Fibroblast of the conjunctiva (primary cell): ENCODE results near the gene RIPPLY3.
"Not testable (repeated sequence)": the region's sequence is repeated elsewhere in the genome, so short reads cannot be mapped to it uniquely, and the experiment has no call there.

Experiments used
- DNase-seq: peaks from one replicate; pipeline ENCODE4 v3.0.0-alpha.2; 2010; ENCODE audit warnings: low read depth

Gene RIPPLY3

DNA sequence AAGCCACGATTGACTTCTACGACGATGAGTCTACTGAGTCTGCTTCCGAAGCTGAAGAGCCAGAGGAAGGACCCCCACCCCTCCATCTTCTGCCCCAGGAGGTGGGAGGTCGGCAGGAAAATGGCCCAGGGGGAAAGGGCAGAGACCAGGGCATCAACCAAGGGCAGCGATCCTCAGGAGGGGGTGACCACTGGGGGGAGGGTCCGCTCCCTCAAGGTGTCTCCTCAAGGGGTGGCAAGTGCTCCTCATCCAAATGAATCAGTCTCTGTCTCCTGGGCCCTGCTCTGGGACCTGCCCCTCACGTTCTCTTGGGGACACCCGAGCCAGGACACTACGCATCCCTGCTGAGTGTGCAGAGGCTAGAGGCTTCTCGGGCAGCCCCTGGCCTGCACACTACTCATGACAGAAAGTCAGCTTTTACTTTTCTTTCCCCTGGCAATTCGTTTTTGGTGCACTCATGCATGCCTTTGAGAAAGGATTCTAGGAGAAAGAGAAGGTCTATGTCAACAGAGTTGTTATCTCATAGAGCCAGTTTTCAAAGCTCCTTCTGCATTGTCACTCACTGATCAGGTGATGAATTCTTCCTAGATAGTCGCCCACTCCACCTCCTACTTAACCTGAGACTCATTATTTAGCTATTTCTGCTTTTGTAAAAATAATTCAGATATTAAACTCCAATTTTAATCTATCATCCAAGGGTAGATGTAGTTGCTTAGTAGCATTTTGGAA lies 11.6 kb downstream of the RIPPLY3 start:
- DNase-seq = no peak

DNA sequence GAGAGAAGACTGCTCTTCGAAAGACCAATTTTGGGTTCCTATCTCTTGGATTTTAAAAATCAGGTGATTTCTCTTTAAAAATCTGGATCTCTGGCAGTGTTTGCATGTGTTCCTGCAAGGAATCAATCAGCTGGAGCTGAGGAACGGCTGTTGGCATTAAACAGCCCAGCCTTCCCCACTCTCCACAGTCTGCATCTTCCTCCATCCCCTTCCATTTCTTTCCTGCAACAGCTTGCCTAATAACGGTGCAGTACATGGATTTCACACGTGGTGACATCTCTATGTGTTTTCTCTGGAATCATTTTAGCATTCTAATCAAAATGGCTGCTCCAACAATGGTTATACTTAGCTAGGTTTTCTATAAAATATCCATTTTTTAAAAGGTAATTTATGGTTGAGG lies 20.0 kb downstream of the RIPPLY3 start:
- DNase-seq = no peak

DNA sequence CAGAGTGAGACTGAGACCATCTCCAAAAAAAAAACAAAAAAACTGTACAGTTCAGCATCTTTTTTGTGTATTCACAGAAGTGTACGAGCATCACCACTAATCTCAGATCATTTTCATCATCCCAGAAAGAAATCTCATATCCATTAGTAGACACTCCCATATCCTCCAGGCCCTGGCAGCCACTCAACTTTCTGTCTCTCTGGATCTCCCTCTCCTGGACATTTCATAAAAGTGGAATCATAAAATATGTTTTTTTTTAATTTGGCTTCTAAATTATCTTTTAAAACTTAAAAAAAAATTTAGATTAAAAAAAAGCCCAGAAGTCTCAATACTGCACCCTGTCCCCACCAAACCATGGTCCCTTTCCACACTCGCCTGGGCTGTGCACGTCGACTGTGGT lies 22.1 kb downstream of the RIPPLY3 start:
- DNase-seq = no peak

DNA sequence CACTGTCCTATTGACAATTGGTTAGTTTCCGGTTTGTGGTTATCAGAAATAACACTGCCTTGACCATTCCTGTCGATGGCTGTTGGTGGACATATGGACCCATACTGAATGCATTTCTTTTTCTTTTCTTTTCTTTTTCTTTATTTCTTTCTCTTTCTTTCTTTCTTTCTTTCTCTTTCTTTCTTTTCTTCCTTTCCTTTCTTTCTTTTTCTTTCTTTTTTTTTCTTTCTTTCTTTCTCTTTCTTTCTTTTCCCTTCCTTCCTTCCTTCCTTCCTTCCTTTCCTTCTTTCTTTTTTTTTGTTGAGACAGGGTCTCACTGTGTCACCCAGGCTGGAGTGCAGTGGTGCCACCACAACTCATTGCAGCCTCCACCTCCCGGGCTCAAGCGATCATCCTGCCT lies 24.4 kb downstream of the RIPPLY3 start:
- DNase-seq = no peak

DNA sequence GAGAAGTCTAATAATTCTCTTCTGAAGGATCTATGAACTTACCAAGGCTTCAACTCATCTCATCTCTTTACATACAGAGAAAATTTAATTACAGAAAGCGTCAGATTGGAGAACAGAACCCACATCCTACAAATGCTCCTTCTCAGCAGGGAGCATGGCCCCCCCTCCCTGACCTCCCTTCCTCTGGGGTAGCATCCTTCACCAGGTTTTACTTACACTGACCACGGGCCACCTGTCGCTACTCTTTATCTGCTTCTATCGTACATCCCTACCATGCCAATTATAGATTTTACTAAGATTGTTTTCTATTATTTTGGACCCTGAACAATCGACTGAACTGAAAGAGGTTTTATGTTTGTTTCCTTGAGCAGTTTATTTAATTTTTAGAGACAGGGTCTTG lies 25.8 kb downstream of the RIPPLY3 start:
- DNase-seq = no peak

DNA sequence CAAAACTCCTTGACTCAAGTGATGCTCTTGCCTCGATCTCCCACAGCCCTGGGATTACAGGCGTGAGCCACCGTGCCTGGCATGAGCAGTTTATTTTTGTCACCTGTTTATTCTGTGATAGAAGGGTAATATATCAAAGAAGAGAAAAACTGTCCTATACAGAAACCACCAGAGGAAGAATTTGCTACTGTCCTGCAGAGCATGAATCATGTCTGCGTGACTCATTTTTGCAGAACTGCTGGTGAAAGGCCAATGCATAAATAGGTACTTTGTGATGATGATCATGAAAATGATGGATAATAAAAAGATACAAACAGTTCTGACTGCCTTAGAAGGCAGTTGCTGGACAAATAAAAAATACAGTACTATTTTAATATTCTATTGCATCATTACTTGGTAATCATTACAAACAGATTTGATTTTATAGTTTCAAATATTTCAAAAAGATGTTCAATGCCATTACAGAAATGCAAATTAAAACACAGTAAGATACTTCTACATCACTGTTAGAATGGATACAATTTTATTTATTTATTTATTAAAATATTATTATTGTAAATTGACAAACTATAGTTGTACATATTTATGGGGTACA lies 26.5 kb downstream of the RIPPLY3 start:
- DNase-seq = peak; percentile 20

DNA sequence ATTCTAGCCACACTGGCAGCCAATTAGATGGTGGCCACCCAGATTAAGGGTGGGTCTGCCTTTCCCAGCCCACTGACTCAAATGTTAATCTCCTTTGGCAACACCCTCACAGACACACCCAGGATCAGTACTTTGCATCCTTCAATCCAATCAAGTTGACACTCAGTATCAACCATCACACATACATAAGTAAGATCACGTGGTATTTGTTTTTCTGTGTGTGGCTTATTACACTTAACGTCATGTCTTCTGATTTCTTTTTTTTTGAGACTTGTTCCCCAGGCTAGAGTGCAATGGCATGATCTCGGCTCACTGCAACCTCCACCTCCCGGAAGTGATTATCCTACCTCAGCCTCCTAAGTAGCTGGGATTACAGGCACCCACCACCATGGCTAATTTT lies 27.9 kb downstream of the RIPPLY3 start:
- DNase-seq = not testable (repeated sequence)

DNA sequence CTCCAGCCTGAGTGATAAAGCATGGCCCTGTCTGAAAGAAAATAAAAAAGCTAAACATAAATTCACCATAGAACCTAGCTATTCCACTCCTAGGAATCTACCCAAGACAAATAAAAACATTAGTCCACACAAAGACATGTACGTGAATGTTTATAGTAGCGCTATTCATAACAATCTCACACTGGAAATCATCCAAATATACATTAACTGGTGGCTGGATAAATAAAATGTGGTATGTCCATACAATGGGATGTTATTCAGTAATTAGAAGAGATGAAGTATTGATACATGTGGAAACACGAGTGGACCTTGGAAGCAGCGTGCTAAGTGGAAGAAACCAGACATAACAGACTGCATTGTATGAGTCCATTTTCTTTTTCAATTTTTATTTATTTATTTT lies 29.7 kb downstream of the RIPPLY3 start:
- no peak for DNase-seq

DNA sequence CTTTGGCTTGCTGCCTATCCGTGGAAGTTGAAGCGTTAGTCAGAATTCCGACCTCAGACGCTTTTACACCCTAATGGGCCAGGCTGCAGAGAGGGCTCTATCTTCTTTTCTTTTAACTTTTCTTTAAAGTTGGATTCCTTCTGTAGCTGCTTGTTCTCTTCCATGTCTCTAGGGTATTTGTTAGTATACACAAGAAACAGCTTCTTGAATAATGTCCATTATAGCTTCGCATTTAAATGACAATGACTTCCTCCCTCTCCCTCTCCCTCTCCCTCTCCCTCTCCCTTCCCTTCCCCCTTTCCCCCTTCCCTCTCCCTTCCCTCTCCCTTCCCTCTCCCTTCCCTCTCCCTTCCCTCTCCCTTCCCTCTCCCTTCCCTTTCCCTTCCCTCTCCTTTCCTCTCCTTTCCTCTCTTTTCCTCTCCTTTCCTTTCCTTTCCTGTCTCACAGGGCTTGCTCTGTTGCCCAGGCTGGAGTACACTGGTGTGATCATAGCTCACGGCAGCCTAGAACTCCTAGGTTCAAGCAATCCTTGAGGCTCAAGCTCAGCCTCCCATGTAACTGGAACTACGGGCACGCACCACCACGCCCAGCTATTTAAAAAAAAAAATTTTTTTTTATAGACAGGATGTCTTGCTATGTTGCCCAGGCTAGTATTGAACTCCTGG lies 33.0 kb downstream of the RIPPLY3 start:
- no peak for DNase-seq

DNA sequence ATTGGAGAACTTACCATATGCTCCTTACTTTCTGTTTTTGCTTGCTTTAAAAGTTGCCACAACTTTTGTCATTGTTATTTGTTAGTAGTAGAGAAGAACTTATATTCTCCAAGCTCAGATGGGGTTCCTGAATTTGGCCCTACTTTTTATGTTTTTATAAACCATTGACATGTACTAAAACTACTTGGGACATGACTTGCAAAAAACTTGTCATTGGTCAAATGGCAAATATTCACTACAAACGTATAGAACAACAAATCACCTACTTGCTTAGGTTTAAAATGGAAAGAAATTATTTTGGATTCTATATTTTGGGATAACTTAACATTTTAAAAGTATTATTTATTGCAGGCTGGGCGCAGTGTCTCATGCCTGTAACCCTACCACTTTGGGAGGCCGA lies 33.7 kb downstream of the RIPPLY3 start:
- no peak for DNase-seq

DNA sequence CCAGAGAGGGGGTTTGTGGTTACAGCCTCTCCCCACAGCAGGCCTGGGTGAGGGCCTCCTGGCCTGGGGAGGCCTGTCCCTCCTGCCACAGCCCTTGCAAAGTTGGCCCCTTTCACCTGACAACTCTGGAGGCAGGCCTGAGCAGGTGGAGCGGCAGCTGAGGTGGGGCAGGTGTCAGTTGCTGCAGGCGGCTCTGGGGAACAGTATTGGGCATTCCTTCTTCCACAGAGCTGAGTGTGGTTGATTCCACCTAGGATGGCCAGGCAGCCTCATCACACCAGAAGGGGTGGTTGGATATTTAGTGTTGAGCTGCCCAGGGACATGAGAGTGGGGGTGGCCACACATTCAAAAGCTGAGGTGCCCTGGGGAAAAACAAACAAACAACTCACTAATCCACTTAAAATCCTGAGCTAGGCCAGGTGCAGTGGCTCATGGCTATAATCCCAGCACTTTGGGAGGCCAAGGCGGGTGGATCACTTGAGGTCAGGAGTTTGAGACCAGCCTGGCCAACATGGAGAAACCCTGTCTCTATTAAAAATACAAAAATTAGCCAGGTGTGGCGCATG lies 35.3 kb downstream of the RIPPLY3 start:
- no peak for DNase-seq

DNA sequence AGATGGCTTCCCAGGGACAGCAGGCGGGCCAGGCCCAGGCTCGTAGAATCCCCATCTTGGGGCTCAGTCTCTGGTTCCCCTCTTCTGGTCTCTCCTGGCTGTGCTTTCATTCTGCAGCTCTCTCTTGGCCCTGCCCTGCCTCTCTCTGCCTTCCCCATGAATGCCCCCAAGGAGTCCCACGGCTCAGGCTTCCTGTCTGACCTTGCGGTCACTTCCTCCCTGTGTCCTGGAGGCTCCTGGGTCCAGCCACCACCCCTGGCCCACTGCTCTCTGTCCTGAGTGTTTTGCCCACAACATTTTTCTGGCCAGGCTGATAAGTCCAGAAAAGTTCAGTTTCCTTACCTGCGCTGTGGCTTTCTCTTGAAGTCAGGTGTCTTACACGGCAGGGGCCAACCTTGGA lies 37.3 kb downstream of the RIPPLY3 start:
- DNase-seq = no peak

DNA sequence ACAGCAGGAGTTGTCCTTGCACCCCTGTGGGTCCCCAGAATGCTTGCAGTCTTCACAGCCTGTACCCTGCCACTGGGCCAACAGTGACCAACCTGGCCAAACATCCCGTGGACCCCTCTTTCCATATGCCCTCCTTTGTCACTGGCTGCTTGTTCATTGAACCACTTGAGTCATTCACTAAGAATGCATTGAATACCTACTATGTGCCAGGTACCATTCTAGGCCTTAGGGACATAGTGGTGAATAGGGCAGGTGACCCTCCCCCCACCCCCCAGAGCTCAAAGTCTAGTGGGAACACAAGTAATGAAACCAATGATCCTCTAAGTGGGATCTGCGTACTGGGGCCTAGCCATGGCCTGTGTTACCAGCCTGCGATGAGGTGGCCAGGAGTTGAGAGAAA lies 38.1 kb downstream of the RIPPLY3 start:
- no peak for DNase-seq

DNA sequence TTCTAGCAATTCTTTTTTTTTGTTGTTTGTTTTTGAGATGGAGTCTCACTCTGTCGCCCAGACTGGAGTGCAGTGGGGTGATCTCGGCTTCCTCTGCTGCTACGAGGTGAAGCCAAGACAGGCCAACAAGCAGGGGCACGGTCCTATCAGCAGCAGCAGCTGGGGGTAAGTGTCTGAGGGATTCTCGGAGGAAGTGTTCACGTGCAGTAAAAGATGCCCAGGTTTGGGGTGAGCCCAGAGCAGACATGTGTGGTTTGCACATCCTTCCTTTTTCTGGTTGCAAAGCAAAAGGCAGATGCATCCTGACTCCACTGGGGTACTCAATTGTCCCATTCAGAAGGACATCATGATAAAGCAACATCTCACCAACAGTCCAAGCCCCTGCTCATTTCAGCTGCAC lies 38.6 kb downstream of the RIPPLY3 start:
- no peak for DNase-seq

DNA sequence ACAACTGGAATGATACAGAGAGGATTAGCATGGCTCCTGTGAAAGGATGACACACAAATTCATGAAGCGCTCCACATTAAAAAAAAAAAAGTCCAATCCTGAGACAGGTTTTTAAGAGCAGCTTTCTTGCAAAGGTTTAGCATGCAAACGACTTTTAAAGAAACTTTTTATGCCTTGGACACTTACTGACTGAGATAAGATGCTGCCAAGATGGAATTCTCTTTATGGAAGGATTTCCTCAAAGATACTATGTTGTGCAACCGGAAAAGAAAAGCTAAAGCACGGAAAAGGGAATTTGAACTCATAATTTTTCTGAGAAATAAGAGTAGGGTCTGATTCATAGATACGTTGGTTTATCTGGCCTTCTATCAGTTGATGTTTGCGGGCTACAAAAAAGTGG lies 39.1 kb downstream of the RIPPLY3 start:
- no peak for DNase-seq

DNA sequence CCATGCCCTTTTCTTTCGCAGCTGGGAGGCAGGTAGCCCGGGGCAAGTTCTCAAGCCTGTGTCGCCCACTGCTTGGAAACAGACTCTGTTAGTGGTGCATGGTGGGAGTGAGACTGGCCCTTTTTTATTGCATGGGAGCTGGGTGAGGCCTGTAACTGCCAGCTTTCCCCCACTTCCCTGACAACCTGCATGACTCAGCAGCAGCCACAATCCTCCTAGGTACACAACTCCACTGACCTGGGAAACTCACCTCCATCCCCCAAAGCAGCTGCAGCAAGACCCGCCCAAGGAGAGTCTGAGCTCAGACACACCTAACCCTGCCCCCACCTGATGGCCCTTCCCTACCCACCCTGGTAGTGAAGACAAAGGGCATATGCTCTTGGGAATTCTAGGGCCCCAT lies 40.6 kb downstream of the RIPPLY3 start:
- DNase-seq = no peak

DNA sequence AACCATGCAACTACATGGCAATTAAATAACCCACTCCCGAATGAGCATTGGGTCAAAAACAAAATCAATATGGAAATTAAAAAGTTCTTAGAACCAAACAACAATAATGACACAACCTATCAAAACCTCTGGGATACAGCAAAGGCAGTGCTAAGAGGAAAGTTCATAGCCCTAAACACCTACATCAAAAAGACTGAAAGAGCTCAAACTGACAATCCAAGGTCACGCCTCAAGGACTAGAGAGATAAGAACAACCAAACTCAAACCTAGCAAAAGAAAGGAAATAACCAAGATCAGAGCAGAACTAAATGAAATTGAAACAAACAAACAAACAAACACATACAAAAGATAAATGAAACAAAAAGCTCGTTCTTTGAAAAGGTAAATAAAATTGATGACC lies 43.2 kb downstream of the RIPPLY3 start:
- DNase-seq = not testable (repeated sequence)

DNA sequence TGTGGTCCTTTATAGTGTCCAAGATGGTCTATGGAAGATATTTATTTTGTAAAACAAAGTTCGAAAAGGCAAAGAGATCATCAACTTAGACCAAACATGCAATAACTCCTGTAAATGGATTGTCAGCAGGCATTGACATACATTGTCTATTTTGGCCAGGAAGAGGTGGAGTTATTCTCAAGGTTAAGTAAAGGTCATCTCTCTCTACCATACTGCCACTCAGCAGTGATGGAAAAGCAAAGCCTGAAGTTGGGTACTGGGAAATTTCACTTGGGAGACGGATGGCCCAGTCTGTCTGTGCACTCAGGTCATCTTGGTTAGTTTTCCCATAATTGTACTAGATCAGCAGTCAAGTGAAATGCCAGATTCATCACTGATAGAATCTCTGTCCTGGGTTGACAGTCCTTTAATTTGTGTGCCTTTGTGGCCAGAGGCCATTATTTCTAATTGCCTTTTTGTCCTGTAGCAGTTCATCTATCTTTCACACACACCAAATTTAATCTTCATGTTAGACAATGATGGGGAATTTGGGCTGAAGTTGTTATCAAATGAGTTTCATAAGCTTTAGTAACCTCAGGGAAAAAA lies 48.9 kb downstream of the RIPPLY3 start:
- no peak for DNase-seq

DNA sequence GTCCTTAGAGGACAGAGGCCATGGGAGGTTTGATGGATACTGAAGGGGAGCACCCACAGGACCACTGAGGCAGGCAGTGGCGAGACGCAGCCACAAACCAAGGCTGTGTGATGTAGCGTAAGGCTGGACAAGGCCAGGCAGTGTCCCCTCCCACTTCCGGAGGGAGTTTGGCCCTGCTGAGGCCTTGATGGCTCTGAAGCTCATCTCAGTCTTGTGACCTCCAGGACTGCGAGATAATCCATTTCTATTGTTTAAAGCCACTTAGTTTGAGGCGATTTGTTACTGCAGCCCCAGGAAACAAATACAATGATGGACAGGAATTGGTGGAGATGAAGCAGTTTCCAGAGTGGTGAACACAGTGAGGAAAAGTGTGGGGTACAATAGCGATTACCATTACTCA lies 51.1 kb downstream of the RIPPLY3 start:
- no peak for DNase-seq

DNA sequence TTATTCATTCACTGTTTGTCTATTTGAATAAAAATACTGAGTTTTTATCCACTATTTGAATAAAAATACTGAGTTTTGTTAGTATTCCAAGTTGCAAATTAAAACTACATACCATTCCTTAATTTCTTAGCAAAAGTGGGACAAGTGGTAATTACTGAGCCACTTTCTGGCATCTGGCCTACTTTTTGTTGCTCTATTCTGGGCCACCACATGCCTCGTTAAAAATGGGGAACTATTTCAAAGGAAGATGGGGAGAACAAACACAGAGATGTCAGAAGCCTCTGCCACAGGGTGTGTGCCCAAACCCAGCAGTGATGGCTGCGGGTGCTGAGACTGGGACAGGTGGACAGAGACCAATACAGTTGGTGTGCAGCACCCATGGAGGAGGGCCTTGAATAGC lies 51.8 kb downstream of the RIPPLY3 start:
- no peak for DNase-seq

DNA sequence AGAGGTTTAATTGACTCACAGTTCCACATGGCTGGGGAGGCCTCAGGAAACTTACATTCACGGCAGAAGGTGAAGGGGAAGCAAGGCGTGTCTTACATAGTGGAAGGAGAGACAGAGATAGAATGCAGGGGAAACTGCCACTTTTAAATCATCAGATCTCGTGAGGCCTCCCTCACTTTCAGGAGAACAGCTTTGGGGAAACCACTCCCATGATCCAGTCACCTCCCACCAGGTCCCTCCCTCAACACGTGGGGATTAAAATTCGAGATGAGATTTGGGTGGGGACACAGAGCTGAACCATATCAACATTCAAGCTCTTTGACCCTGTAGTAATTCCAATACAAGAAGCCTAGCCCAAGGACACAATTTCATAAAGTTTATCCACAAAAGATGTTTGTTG lies 52.7 kb downstream of the RIPPLY3 start:
- DNase-seq = no peak

DNA sequence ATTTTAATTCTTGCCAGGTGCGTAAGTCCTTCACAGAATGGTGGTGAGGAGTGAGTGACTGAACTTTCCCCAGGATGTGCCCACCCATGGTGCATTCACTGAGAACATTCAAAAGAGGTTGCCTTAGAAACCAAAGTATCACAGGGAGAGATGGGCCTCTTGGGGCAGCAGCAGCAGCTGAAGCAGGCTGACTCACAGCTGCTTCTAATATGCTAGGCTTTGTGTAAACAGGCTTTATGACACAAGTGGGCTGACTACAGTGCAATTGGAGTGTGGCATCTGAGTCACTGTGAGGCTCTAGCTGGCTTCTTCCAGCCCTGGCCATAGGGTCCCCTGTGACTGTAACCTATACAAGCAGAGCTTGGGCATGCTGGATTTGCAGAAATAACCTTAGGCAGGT lies 53.8 kb downstream of the RIPPLY3 start:
- peak; percentile 97 for DNase-seq
